Placental pericyte (primary cell): ENCODE measurements around the gene GCHFR. TPM values are rescaled to one million over a fixed set of nuclear protein-coding genes. Genes with fewer than 3 reads are reported as not detected.

Source experiments
- small RNA-seq: library from RNA; depleted of rRNA; stranded (forward); fragments of <200 nt; gene quantifications from one replicate; pipeline ENCODE3, GENCODE V24; 2012; ENCODE audit warnings: low replicate concordance
- total RNA-seq: library from RNA; depleted of rRNA; stranded (reverse); fragments of >200 nt; gene quantifications from 2 replicates; pipeline ENCODE4 v1.2.3, GENCODE V29; 2012

GCHFR gene
- total RNA-seq, result 1.0 and 3.3 TPM in 2 replicates

DNA sequence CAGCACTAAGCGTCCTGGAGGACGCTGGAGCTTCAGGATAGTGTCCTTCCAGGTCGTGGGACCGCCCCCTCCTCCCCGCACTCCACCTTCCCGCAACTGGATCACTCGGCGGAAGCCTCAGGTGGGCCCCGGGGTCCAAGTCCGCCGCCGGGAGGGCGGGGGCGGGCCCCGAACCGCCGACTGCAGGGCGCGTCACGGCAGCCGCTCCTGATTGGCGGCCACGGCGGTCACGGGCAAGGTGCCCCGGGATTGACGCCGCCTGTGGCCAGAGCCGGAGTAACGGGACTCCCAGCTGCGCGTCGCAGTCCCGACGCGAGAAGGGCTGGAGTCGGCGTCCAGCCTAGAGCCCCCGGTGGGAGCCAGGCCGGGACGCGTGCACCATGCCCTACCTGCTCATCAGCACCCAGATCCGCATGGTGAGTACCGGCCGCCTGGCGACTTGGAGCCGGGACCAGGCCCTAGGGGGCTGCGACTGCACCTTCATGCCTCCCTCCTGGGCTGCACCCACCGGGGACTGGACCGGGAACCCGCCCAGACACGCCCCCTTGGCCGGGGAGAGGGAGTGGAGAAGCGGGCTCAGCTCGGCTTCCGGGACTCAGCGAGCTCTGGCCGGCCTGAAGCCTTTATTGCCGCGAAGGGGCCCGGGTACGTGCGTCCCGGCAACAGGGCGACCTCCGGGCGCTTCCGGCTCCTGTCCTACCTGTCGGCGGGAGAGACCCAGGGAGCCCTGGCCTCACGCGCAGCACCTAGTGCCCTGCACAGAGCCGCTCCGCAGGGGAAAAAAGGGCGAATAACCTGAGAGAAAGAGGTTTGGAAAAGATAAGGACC is at the start of gene GCHFR:
Gene GCHFR, plus strand, starts transcription at position 268 of the 828 bp plus-strand sequence. Its CDS starts 113 bp downstream, at position 381.

DNA sequence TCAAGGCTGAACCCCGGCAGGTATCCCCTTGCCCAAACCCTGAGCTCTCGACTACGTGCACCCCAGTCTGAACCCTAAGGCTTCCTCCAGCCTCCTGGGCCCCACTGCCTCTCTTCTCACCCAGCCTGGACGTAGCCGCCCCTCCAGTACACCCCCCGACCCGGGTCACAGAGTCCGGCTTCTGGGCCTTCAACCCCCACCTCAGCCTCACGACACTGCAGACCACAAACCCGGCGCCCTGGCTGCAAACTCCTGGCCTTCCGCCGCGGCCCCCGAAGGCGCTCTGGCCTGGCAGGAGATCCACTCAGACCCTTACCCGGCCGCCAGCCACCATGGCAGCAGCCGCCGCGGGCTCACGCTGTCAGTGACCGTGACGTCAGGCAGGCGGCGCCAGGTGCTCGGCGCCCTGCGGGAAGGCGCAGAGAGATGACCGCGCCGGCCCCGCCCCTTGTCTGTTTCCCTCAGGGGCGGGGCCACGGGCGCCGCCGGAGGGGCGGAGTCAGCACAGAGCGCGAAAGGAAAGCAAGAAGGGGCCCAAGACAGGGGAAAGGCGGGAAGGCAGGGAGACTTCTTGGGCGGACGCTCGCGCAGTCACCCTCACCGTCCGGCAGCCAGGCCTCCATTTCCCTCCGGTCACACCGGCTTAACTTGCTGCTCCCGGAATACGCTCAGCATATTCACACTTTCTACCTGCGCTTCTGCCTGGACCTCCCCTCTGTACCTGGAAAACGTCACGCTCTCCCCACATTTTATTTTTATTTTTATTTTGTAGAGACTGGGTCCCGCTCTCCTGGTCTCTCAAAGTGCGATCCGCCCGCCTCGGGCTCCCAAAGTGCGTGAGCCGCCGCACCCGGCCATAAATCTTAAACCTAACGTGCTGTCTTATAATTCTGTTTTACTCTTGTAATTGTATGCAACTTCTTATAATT is 8.7 kb upstream of the GCHFR start, which contains the start of gene RMDN3:
Gene RMDN3, minus strand, starts transcription at position 372 of the 929 bp plus-strand sequence. CDS start 471 bp downstream, outside the sequence.

GRCh38 chr15:40769274-40770146 is 5.6 kb downstream of the GCHFR start, which contains the start of gene C15orf62:
C15orf62 (plus strand) TSS chr15:40769980; CDS start chr15:40770496, 516 bp downstream.

DNA sequence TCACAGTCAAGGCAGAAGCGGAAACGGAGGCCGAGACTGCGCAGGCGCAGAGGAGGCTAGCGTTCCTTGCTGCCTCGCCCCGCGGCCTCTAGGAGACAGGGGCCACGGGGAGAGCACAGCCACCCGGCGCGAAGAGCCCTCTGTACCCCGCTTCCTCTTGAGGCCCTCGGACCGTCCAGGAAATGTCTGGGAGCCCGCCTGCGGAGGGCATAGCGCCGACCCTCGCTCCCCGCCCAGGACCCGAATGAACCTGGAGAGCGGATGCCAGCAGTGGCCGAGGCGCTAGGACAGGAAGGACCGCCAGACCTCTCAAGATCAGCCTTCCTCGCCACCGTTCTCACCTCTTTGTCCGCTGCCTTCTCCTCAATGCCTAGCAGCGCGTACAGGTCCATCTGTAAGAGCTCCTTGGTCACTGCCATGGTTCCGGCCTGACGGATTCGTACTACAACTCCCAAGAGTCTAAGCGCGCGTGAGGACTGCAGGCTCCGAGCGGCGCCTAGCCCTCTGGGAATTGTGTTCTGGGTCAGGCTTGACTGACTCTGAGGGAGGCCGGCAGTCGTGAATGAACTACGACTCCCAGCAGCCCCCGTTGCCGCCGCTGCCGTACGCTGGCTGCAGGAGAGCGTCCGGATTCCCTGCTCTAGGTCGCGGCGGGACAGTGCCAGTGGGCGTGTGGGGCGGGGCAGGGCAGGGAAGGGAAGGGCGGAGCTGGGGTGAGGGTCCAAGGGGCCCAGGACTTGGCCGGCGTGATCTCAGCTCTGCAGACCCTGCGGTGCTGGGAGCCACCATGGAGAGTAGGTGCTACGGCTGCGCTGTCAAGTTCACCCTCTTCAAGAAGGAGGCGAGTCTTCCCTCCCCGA is 43.4 kb downstream of the GCHFR start, which contains the start of the genes DNAJC17 and ZFYVE19:
Gene DNAJC17, minus strand, starts transcription at position 446 of the 860 bp plus-strand sequence. Its CDS starts 27 bp downstream, at position 419.
Gene ZFYVE19, plus strand, starts transcription at position 62 of the 860 bp plus-strand sequence. Its CDS starts 501 bp downstream, at position 563.

Small RNAs within 50 kb of the gene (small RNA-seq; reads per million reads assigned to genes)
- gene SUMO2P15, result not detected

Other genes with a start within 250 kb of the GCHFR start
- 12.0 and 15.0 TPM in 2 replicates for gene CCDC32, start 199.0 kb upstream of the GCHFR start, total RNA-seq
- gene RPUSD2, start 194.8 kb upstream of the GCHFR start, total RNA-seq, result 11.4 and 15.6 TPM in 2 replicates
- 1.1 and 63.7 TPM in 2 replicates for gene KNL1, start 169.8 kb upstream of the GCHFR start, total RNA-seq
- gene RAD51, start 68.9 kb upstream of the GCHFR start, total RNA-seq, result 2.0 and 10.7 TPM in 2 replicates
- 24.2 and 36.3 TPM in 2 replicates for gene RMDN3, start 8.8 kb upstream of the GCHFR start, total RNA-seq
- not detected in 2 replicates for gene C15orf62, start 5.9 kb downstream of the GCHFR start, total RNA-seq
- 20.6 and 25.6 TPM in 2 replicates for gene ZFYVE19, start 43.0 kb downstream of the GCHFR start, total RNA-seq
- 13.6 and 17.2 TPM in 2 replicates for gene DNAJC17, start 43.4 kb downstream of the GCHFR start, total RNA-seq
- gene PPP1R14D, start 64.6 kb downstream of the GCHFR start, total RNA-seq, result not detected in 2 replicates
- gene SPINT1, start 80.0 kb downstream of the GCHFR start, total RNA-seq, result 0.44 and 1.3 TPM in 2 replicates
- not detected in 2 replicates for gene RHOV, start 110.2 kb downstream of the GCHFR start, total RNA-seq
- gene VPS18, start 130.4 kb downstream of the GCHFR start, total RNA-seq, result 56.7 and 78.3 TPM in 2 replicates
- gene DLL4, start 165.3 kb downstream of the GCHFR start, total RNA-seq, result 9.4 and 53.4 TPM in 2 replicates
- gene CHAC1, start 189.4 kb downstream of the GCHFR start, total RNA-seq, result 57.3 and 143 TPM in 2 replicates